Skeletal muscle satellite cell (primary cell): ENCODE results near the gene NCAM1.

Experiments used
- H3K27me3 ChIP-seq: 2 replicates; pipeline ENCODE4 v1.7.0; 2013; ENCODE audit warnings: low read length; ENCODE audit not compliant: control insufficient read depth, insufficient read depth
- H3K36me3 ChIP-seq: 2 replicates; pipeline ENCODE4 v1.7.0; 2013; ENCODE audit warnings: mild to moderate bottlenecking, control low read depth, low read length; ENCODE audit not compliant: insufficient read depth
- H3K4me1 ChIP-seq: 2 replicates; pipeline ENCODE4 v1.7.0; 2013; ENCODE audit warnings: low read length; ENCODE audit not compliant: control insufficient read depth, insufficient read depth
- H3K4me2 ChIP-seq: 2 replicates; pipeline ENCODE4 v1.7.0; 2013; ENCODE audit warnings: mild to moderate bottlenecking, low read length
- H3K4me3 ChIP-seq: 2 replicates; pipeline ENCODE4 v1.7.0; 2013; ENCODE audit warnings: low read length
- H3K9ac ChIP-seq: 2 replicates; pipeline ENCODE4 v1.7.0; 2013; ENCODE audit warnings: mild to moderate bottlenecking, low read depth, low read length, moderate library complexity
- H3K9me3 ChIP-seq: replicated peaks from 2 replicates; pipeline ENCODE4 v1.7.0; 2013; ENCODE audit warnings: mild to moderate bottlenecking, control low read depth, low read length

The NCAM1 gene

GRCh38 chr11:112997857-112998466, 36.7 kb downstream of the NCAM1 start:
- H3K36me3 ChIP-seq: no peaks in the 10 kb centered on the region
- H3K4me3 ChIP-seq: no peak overlapping the region
- no peak overlapping the region for H3K9ac ChIP-seq
- H3K4me2 ChIP-seq: no peak overlapping the region
- H3K4me1 ChIP-seq: no peaks in the 10 kb centered on the region
- H3K27me3 ChIP-seq: no peaks in the 10 kb centered on the region
- no peaks in the 10 kb centered on the region for H3K9me3 ChIP-seq

- Histone ChIP-seq H3K4me1 (no peaks in the 10 kb centered on the region), H3K36me3 (no peaks in the 10 kb centered on the region), H3K9ac (no peak overlapping the region), H3K9me3 (no peaks in the 10 kb centered on the region), H3K4me2 (no peak overlapping the region), H3K4me3 (no peak overlapping the region), H3K27me3 (no peaks in the 10 kb centered on the region)
These were observed 38.3 kb downstream of the NCAM1 start for GRCh38 chr11:112999520-112999919.

GRCh38 chr11:113001709-113002108, 40.5 kb downstream of the NCAM1 start:
- no peaks in the 10 kb centered on the region for H3K4me1 ChIP-seq
- H3K27me3 ChIP-seq: no peaks in the 10 kb centered on the region
- no peak overlapping the region for H3K4me3 ChIP-seq
- H3K9ac ChIP-seq: no peak overlapping the region
- H3K9me3 ChIP-seq: no peaks in the 10 kb centered on the region
- no peak overlapping the region for H3K4me2 ChIP-seq
- H3K36me3 ChIP-seq: no peaks in the 10 kb centered on the region

GRCh38 chr11:113006896-113007445, 45.8 kb downstream of the NCAM1 start:
- no peaks in the 10 kb centered on the region for H3K9me3 ChIP-seq
- H3K9ac ChIP-seq: no peak overlapping the region
- peak overlapping the region; percentile 8 for H3K4me2 ChIP-seq
- no peaks in the 10 kb centered on the region for H3K36me3 ChIP-seq
- no peaks in the 10 kb centered on the region for H3K4me1 ChIP-seq
- H3K4me3 ChIP-seq: no peak overlapping the region
- H3K27me3 ChIP-seq: no peaks in the 10 kb centered on the region

- H3K36me3 ChIP-seq: no peaks in the 10 kb centered on the region
These were observed 53.3 kb downstream of the NCAM1 start for GRCh38 chr11:113014262-113015097.

GRCh38 chr11:113015098-113015455, 53.9 kb downstream of the NCAM1 start:
- H3K27me3 ChIP-seq: peaks cover 2% of the 10 kb centered on the region
- H3K4me2 ChIP-seq: no peak overlapping the region
- H3K9me3 ChIP-seq: no peaks in the 10 kb centered on the region
- no peaks in the 10 kb centered on the region for H3K36me3 ChIP-seq
- peaks cover 13% of the 10 kb centered on the region for H3K4me1 ChIP-seq
- no peak overlapping the region for H3K4me3 ChIP-seq
- no peak overlapping the region for H3K9ac ChIP-seq

More at GRCh38 chr11:113014262-113015097, 53.3 kb downstream of the NCAM1 start:
- Histone ChIP-seq H3K4me3 (no peak overlapping the region), H3K27me3 (peaks cover 2% of the 10 kb centered on the region), H3K4me2 (no peak overlapping the region), H3K4me1 (peaks cover 13% of the 10 kb centered on the region), H3K9ac (no peak overlapping the region), H3K9me3 (no peaks in the 10 kb centered on the region)

- no peak overlapping the region for H3K9ac ChIP-seq
- peaks cover 13% of the 10 kb centered on the region for H3K4me1 ChIP-seq
- H3K27me3 ChIP-seq: peaks cover 2% of the 10 kb centered on the region
- no peaks in the 10 kb centered on the region for H3K36me3 ChIP-seq
- H3K4me2 ChIP-seq: no peak overlapping the region
- no peaks in the 10 kb centered on the region for H3K9me3 ChIP-seq
- no peak overlapping the region for H3K4me3 ChIP-seq
These were observed 55.7 kb downstream of the NCAM1 start for GRCh38 chr11:113016905-113017304.

- Histone ChIP-seq H3K27me3 (peaks cover 2% of the 10 kb centered on the region), H3K4me3 (no peak overlapping the region), H3K4me1 (peaks cover 18% of the 10 kb centered on the region), H3K9me3 (no peaks in the 10 kb centered on the region), H3K4me2 (no peak overlapping the region), H3K9ac (no peak overlapping the region), H3K36me3 (no peaks in the 10 kb centered on the region)
These were observed 57.7 kb downstream of the NCAM1 start for GRCh38 chr11:113018913-113019312.

GRCh38 chr11:113019711-113020110, 58.5 kb downstream of the NCAM1 start:
- Histone ChIP-seq H3K27me3 (peaks cover 2% of the 10 kb centered on the region), H3K4me1 (peaks cover 10% of the 10 kb centered on the region), H3K4me3 (no peak overlapping the region), H3K36me3 (no peaks in the 10 kb centered on the region), H3K9me3 (no peaks in the 10 kb centered on the region), H3K9ac (no peak overlapping the region), H3K4me2 (no peak overlapping the region)

- Histone ChIP-seq H3K4me3 (no peak overlapping the region), H3K36me3 (no peaks in the 10 kb centered on the region), H3K9me3 (no peaks in the 10 kb centered on the region), H3K4me2 (no peak overlapping the region), H3K4me1 (peaks cover 9% of the 10 kb centered on the region), H3K9ac (no peak overlapping the region), H3K27me3 (peaks cover 2% of the 10 kb centered on the region)
These were observed 59.9 kb downstream of the NCAM1 start for GRCh38 chr11:113021111-113021510.

- Histone ChIP-seq H3K4me2 (no peak overlapping the region), H3K27me3 (no peaks in the 10 kb centered on the region), H3K9me3 (no peaks in the 10 kb centered on the region), H3K4me1 (peaks cover 9% of the 10 kb centered on the region), H3K9ac (no peak overlapping the region), H3K4me3 (no peak overlapping the region), H3K36me3 (no peaks in the 10 kb centered on the region)
These were observed 61.0 kb downstream of the NCAM1 start for GRCh38 chr11:113022262-113022661.
